HEK293T (cell line): Measurements from ENCODE around the gene NRP1.

ENCODE experiments used
- ARNT ChIP-seq: fragments of 450-650 bp; IDR thresholded peaks from 2 replicates; pipeline ENCODE4 v1.6.1; 2017; ENCODE audit warnings: mild to moderate bottlenecking
- BHLHE40 ChIP-seq: fragments of 450-650 bp; IDR thresholded peaks from 2 replicates; pipeline ENCODE4 v1.6.1; 2016; ENCODE audit warnings: mild to moderate bottlenecking, moderate library complexity, borderline replicate concordance
- FOXA1 ChIP-seq: fragments of 450-650 bp; IDR thresholded peaks from 2 replicates; pipeline ENCODE4 v1.6.1; 2016; ENCODE audit warnings: mild to moderate bottlenecking
- FOXK2 ChIP-seq: fragments of 450-650 bp; IDR thresholded peaks from 2 replicates; pipeline ENCODE4 v1.6.1; 2016; ENCODE audit warnings: mild to moderate bottlenecking
- HDGF ChIP-seq: fragments of 450-650 bp; IDR thresholded peaks from 2 replicates; pipeline ENCODE4 v1.6.1; 2017; ENCODE audit warnings: antibody characterized with exemption, borderline replicate concordance
- LEF1 ChIP-seq: fragments of 450-650 bp; IDR thresholded peaks from 2 replicates; pipeline ENCODE4 v1.6.1; 2017; ENCODE audit warnings: mild to moderate bottlenecking, borderline replicate concordance
- SP1 ChIP-seq: fragments of 450-650 bp; IDR thresholded peaks from 2 replicates; pipeline ENCODE4 v1.6.1; 2017
- SUZ12 ChIP-seq: fragments of 450-650 bp; IDR thresholded peaks from 2 replicates; pipeline ENCODE4 v1.6.1; 2016; ENCODE audit warnings: mild to moderate bottlenecking
- ZNF384 ChIP-seq: fragments of 450-650 bp; IDR thresholded peaks from 2 replicates; pipeline ENCODE4 v1.6.1; 2016

- no peak for TF ChIP-seq SP1
- TF ChIP-seq HDGF, result no peak
- no peak for TF ChIP-seq FOXK2
- TF ChIP-seq FOXA1, result no peak
- no peak for TF ChIP-seq BHLHE40
- TF ChIP-seq ZNF384, result no peak
- TF ChIP-seq LEF1, result no peak
- TF ChIP-seq ARNT, result no peak
- TF ChIP-seq SUZ12, result no peak
These were observed 15.6 kb upstream of the NRP1 start for GRCh38 chr10:33350041-33350440.
